Left renal cortex interstitium (tissue), 4 donors: ENCODE results near the gene SLC23A3. TPM values are rescaled to one million over a fixed set of nuclear protein-coding genes. Genes with fewer than 3 reads are reported as not detected.
A peak's percentile ranks its signal among the peaks of the same experiment; 100 is the strongest.

Experiments
- DNase-seq, 4 donors: peaks; one replicate each; pipeline ENCODE4 v3.0.0-alpha.2; 2013; ENCODE audit warnings: low read depth in 4 of 4, low spot score in 2 of 4, missing footprints in 1 of 4
- polyA plus RNA-seq, 4 donors: library from polyadenylated mRNA; unstranded; fragments of 120-200 nt; gene quantifications; one replicate each; pipeline ENCODE4 v1.2.1, GENCODE V29; 2013; ENCODE audit not compliant: insufficient read length in 4 of 4

SLC23A3 gene
- 10 to 100 TPM; 10.8 to 30.1 (median 20.6) TPM for polyA plus RNA-seq

- no peak for DNase-seq
Observed at GRCh38 chr2:219169930-219170654, at the start of gene SLC23A3. SLC23A3 (minus strand) TSS chr2:219170029; CDS start chr2:219169984, 45 bp downstream.

GRCh38 chr2:219218732-219219701, 49.2 kb upstream of the SLC23A3 start, which contains the start of gene ABCB6:
ABCB6 (minus strand) TSS chr2:219218958; CDS start chr2:219218673, 285 bp downstream.
- DNase-seq: peak in 3 of 4 donors; percentile 75 to 93 (median 85)

GRCh38 chr2:219218217-219218731, 48.4 kb upstream of the SLC23A3 start:
- DNase-seq: peak in 1 of 4 donors; percentile 59

GRCh38 chr2:219216535-219216915, 46.7 kb upstream of the SLC23A3 start:
- DNase-seq: no peak

- no peak for DNase-seq
Observed at GRCh38 chr2:219215871-219216534, 46.2 kb upstream of the SLC23A3 start.

GRCh38 chr2:219214786-219215185, 45.0 kb upstream of the SLC23A3 start:
- no peak for DNase-seq

- DNase-seq: no peak
Observed at GRCh38 chr2:219214141-219214540, 44.3 kb upstream of the SLC23A3 start.

- DNase-seq: no peak
Observed at GRCh38 chr2:219213486-219214071, 43.8 kb upstream of the SLC23A3 start.

GRCh38 chr2:219213026-219213415, 43.2 kb upstream of the SLC23A3 start:
- DNase-seq: no peak

- DNase-seq: no peak
Observed at GRCh38 chr2:219210886-219211362, 41.1 kb upstream of the SLC23A3 start.

GRCh38 chr2:219210196-219210885, 40.5 kb upstream of the SLC23A3 start:
- no peak for DNase-seq

- DNase-seq: no peak
Observed at GRCh38 chr2:219209236-219210195, 39.7 kb upstream of the SLC23A3 start.

- DNase-seq: no peak
Observed at GRCh38 chr2:219207884-219208740, 38.3 kb upstream of the SLC23A3 start.

GRCh38 chr2:219207134-219207883, 37.5 kb upstream of the SLC23A3 start:
- peak in 1 of 4 donors; percentile 50 for DNase-seq

- DNase-seq: peak; percentile 86 to 93 (median 90)
Observed at GRCh38 chr2:219206328-219207133, 36.7 kb upstream of the SLC23A3 start, which contains the start of gene ZFAND2B. ZFAND2B (plus strand) TSS chr2:219206782; CDS start chr2:219206988, 206 bp downstream.

GRCh38 chr2:219205981-219206327, 36.1 kb upstream of the SLC23A3 start:
- no peak for DNase-seq
